ENCODE results near the gene SLC22A1.
"Not testable (repeated sequence)": the region's sequence is repeated elsewhere in the genome, so short reads cannot be mapped to it uniquely, and the experiment has no call there.

SLC22A1 gene

DNA sequence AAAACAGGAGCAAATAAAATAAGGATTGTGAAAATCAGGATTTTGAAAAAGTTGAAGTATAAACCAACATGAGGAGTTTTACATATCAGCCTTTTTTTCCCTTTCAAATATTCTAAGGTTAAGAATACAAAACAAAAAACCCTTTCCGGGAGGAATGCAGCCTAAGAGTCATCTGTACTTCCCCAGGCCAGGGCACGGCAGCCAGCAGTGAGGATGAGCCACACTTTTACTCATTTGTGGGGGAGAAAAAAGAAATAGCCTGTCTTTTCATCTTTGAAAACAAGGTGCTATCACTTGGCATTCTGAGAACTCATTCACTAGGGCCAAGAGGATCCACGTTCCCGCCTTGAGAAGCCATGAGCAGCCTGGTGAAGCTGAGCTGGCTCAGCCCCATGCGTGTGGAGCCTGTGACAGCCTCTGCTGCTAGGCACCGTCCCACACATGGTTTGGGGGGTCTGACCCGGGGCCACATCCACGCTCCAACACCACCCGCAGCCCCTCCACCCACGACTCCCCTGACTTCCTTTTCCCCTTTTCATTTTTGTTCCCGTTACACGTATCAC is 11.2 kb downstream of the SLC22A1 start:
- no peak for DNase-seq
- intact Hi-C loops (cut with DNase I): loop anchor here (10.0 kb wide), 1 partner anchor 322 kb away; no protein-coding TSS in a partner anchor

- no peak for DNase-seq
- intact Hi-C loops (cut with DNase I): loop anchor here (10.0 kb wide), 1 partner anchor 321 kb away; no protein-coding TSS in a partner anchor
Observed at GRCh38 chr6:160133441-160134336, 12.1 kb downstream of the SLC22A1 start.

DNA sequence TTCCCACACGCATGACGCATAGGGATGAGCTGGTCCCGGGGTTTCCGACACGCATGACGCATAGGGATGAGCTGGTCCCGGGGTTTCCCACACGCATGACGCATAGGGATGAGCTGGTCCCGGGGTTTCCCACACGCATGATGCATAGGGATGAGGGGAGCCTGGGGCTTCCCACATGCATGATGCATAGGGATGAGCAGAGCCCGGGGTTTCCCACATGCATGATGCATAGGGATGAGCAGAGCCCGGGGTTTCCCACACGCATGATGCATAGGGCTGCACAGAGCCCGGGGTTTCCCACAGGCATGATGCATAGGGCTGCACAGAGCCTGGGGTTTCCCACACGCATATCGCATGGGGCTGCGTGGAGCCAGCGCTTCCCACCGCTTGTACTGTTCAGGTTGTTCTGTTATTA is 12.7 kb downstream of the SLC22A1 start:
- DNase-seq: not testable (repeated sequence)
- intact Hi-C loops (cut with DNase I): loop anchor here (10.0 kb wide), 1 partner anchor 320 kb away; no protein-coding TSS in a partner anchor

DNA sequence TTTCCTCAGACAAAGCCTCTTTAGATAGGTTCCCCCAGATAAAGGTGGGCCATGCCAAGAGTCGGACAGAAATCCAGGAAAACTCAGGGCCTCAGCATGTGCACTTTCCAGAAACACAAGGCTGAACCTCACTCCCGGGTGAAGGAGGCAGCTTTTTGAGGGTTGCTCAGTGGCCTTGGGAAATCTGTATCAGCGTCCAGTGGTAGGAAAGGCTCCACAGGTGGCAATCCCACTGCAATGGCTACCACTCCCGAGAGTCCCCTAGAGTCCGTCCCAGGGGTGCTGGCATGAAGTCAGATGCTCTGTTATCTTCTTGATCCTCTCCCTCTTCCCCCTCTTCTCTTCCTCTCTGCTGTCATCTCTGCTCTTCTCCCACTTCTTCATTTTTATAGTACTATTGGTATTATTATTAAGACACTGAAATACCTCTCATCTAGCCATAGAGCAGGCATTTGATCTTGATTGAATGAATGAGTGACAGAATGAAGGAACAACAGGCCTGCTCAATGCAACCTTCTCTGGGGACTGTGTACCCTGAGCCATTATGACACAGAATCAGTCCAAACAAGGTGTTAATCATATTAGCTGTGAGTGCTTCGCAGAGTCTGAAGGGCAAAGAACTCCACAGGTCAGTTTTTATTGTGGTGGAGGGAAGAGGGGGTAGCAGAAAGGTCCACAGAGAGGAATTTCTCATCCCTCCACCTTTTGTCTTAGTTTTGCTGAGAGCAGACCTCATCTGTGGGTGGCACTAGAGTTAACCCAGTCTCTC is 13.3 kb downstream of the SLC22A1 start:
- intact Hi-C loops (cut with DNase I): loop anchor here (10.0 kb wide), 1 partner anchor 320 kb away; no protein-coding TSS in a partner anchor
- DNase-seq: no peak

DNA sequence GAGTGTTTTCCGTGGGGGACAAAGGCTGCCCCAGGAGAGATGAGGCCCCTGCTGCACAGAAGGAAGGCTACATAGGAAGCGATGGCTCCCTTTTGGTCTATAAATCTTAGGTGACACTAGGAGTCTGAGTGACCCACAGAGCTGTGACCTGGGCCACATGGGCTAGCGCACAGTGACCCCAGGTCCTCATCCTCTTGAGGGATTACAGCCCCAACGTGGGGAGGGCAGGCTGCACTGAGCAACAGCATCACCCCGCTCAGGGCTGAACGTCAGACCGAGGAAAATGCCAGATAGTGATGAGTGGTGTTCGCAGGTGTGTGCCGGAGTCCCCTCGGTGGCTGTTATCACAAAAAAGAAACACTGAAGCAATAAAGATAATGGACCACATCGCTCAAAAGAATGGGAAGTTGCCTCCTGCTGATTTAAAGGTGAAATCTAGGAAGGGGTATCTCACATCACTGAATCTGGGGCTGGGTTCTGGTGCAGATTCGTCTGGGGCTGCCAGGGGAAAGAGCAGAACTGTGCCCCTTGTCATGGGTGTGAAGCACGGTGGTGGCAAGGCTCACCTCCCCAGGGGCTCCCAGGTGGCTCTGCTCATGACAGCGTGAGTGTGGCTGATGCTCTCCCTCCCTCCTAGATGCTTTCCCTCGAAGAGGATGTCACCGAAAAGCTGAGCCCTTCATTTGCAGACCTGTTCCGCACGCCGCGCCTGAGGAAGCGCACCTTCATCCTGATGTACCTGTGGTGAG is 14.5 kb downstream of the SLC22A1 start:
- no peak for DNase-seq
- intact Hi-C loops (cut with DNase I): loop anchor here (10.0 kb wide), 1 partner anchor 319 kb away; no protein-coding TSS in a partner anchor

DNA sequence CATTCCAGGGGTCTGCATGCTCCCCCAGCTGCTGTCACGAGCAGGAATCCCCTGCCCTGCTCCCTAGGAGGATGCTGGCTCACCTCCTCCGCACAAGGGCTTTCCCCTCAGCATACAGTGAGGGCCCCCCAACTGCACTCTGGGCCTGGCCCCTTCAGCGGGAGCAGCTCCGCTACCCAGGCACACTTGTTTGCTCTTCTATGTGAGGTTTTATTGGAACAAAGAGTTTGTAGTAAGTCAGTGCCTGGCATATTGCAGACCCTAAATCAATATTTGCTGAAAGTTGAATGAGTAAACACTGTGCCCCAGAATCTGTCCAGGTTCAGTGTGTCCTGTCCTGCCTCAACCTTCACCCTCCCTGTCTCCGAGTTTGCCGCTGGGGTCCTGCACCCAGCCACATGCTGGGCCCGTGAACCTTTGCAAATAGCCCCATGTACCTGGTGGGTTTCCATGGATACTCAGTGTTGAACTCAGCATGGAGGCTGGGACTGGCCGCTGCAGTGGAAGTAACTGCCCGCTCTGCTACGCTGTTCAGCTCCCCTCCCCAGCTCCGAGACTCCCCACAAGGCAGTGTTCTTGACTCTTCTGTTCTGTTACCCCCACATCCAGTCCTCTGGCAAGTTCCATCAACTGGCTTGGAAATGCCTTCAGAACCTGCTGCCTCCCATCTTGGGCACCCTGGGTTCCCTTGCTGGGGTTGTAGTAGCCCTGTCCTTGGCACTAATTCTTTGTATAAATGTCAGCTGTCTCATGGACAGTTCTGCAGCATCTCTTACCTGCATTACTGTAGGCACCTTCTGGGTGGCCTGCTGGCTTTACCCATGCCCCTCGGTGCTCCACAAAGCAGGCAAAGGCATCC is 15.7 kb downstream of the SLC22A1 start:
- intact Hi-C loops (cut with DNase I): loop anchor here (10.0 kb wide), 1 partner anchor 317 kb away; no protein-coding TSS in a partner anchor
- DNase-seq: peak in 1 of 42 donors; percentile 27

DNA sequence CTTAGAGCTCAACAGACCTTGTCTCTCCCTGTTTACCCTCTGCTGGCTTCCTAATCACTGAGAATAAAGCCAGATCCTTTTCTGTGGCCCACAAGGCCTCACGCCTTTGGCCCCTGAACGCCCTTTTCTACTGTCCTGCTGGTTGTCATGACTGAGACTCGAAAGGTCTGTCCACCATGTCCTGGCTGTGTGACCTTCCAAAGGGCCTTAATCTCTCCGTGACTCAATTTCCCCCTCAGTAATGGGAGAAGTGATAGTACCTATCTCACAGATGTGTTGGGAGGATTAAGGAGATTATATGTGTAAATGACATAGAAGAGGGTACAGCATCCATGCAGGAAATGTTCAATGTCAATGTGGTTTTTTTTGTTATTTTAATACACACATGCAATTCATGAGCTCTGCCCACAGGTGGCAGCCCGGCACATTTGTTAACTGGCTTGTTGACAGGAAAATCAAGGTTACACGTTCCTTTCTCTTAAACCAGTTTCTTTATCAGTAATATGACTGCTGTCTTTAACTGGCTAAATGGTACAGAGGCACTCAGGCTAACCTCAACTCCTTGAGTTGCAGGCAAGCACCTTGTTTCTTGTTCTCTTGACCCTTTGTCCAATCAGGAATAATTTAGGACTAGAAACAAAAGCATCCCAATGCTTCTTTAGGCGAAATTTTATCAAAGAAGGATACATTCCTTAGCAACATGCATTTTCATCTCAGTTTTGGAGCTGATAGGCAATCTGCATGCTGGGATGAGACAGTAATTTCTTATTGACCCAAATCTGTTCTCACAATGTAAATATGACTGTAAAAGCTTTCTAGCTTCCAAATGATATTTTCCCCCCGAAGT is 16.6 kb downstream of the SLC22A1 start:
- intact Hi-C loops (cut with DNase I): loop anchor here (10.0 kb wide), 1 partner anchor 317 kb away; no protein-coding TSS in a partner anchor
- DNase-seq: peak in 40 of 42 donors; percentile 18 to 79 (median 54)

DNA sequence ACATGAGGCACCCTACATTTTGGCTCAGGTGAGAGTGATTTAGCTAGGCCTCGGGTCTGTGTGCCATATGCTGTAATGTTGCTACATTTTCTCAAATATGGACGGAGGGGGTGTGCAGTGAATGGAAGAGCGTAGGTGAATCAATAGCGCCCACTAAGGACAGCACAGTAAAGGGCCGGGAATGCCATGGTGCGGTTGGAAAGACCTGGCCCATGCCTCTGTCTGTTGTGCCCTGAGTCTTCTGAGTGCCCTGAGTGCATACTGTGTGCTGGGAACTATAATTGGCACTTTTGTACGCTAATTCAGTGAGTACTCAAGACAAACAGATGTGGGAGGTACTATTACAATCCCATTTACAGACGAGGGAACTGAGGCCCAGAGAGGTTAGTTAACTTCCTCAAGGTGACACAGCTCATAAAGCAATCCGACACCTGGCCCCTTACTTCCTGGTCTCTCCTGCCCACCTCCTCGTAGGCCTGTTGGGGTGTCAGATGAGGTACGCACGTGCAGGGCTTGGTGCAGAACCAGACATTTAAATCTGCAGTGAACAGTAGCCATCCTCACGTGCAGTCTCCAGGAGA is 17.3 kb downstream of the SLC22A1 start:
- peak in 2 of 42 donors; percentile 26 to 31 for DNase-seq
- intact Hi-C loops (cut with DNase I): loop anchor here (10.0 kb wide), 1 partner anchor 316 kb away; no protein-coding TSS in a partner anchor

GRCh38 chr6:160139420-160139851 is 17.8 kb downstream of the SLC22A1 start:
- DNase-seq: peak in 2 of 42 donors; percentile 33 to 38
- intact Hi-C loops (cut with DNase I): loop anchor here (10.0 kb wide), 1 partner anchor 315 kb away; no protein-coding TSS in a partner anchor

- peak in 1 of 42 donors; percentile 18 for DNase-seq
- intact Hi-C loops (cut with DNase I): not testable (repeated sequence)
Observed at GRCh38 chr6:160140493-160140892, 18.9 kb downstream of the SLC22A1 start.

DNA sequence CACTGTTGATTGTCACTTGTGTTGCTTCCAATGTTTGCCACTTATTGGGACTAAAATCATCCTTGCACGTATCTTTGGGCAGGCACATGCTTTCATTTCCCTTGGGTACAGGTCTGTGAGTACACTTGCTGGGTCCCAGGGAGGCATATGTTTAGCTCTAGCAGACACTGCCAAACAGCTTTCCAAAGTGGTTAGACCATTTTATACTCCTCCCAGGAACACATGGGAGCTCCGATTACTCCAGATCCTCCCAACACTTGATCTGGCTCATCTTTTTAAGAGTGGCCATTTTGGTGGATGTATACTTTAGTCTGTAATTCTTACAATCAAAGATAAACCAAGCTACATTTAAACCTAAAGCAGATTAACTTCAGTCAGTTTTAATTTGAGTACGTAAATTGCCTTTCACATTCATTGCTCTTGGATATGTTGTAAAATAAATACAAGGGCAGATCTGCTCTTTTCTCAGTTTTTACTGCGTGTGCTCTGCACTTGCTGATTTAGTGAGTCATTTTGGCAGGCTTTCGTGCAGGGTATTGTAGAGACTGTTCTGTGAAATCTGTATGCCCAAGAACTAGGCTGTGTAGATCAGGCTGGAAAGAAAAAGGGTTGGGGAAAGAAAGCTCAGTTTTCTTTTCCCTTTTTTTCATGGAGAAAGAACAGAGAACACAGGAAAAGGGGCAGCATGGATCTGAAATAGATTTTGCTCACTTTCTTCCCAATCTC is 19.5 kb downstream of the SLC22A1 start:
- intact Hi-C loops (cut with DNase I): no loop called here
- peak in 1 of 42 donors; percentile 26 for DNase-seq

- DNase-seq: no peak
- intact Hi-C loops (cut with DNase I): no loop called here
Observed at GRCh38 chr6:160142115-160142715, 20.6 kb downstream of the SLC22A1 start.

- intact Hi-C loops (cut with DNase I): no loop called here
- DNase-seq: no peak
Observed at GRCh38 chr6:160146454-160147145, 25.0 kb downstream of the SLC22A1 start.

DNA sequence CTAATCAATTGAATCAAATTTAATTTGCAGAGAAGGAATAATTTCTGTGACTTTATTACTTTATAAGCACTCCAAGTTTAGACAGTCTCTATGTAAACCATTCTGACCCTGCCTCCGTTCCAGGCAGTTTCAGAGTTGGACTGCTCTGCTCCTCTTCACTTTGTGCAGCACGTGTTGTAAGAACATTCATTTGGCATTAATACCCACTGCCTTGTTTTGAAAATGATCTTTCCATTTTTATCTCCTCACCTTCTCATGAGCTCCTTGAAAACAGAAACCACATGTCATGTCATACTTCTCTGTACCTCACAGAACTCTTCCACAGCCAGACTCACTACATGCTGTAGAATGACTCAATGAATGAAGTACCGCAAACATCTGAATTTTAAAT is 25.5 kb downstream of the SLC22A1 start:
- DNase-seq: peak in 1 of 42 donors; percentile 3

More for the DNA sequence above, 25.5 kb downstream of the SLC22A1 start:
- intact Hi-C loops (cut with DNase I): no loop called here

Data from head of caudate nucleus (tissue), 42 donors.